ENCODE measurements around the gene CCND3.
"Not testable (repeated sequence)": the region's sequence is repeated elsewhere in the genome, so short reads cannot be mapped to it uniquely, and the experiment has no call there.

Gene CCND3

DNA sequence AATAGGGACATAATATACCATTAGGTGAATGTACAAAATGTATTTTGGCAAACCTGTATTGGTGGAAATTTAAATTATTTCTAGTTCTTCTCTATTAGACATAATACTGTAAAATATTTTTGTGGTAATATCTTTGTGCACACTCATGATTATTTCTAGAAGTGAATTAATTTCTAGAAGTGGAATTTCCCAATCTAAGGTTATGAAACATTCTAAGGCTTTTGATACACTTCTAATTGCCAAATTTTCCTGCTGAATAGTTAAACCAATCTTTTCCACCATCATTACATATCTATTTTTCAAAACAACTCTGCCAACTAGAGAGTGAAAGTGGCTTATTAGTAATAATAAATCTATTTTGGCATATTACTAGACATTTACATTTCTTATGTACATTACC is 1.8 kb upstream of the CCND3 start:
- no peak for DNase-seq

DNA sequence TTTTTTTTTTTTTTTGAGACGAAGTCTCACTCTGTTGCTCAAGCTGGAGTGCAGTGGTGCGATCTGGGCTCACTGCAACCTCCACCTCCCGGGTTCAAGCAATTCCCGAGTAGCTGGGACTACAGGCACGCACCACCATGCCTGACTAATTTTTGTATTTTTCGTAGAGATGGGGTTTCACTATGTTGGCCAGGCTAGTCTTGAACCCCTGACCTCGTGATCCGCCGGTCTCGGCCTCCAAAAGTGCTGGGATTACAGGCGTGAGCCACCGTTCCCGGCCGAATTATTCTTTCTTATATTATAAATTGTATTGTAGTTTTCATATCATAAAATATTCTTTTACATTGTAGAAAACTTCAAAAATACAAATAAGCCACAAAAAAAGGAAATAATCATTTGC is 1.3 kb upstream of the CCND3 start:
- DNase-seq: not testable (repeated sequence)

DNA sequence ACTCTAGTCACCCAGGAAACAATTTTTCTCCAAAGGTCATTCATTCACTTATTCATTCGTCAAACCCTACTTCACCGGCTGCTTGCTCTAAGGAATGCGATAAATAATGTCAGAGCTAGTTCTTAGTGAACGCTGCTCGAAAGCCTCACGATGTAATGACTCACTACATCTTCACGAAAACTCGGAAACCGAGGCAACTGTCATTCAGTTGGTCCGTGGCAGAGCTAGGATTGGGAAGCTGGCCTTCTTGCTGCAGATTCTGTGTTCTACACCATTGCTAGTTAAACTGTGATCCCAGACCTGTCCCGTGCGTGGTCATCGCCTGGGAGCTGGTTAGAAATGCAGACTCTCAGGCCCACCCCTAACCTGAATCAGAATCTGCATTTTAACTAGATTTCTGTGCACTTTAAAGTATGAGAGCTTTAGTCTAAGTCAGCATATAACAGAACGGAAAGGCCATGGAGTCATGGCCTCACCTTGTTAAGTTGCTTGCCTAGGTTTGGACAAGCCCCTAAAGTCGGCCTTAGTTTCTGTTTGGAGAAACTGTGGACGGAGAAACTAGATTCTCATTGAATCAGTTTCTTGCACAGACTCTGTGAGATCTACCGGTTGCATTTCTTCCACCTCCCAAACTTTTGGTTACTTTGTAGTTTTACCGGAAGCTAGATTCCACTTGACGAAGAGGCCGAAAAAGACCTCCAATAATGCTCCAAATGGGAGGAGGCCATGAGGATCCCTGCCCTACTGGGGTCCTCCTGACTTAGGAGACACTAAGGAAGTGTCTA is 651 bp upstream of the CCND3 start:
- no peak for DNase-seq

- DNase-seq: no peak
These were observed 789 bp downstream of the CCND3 start for GRCh38 chr6:41940759-41941279.

DNA sequence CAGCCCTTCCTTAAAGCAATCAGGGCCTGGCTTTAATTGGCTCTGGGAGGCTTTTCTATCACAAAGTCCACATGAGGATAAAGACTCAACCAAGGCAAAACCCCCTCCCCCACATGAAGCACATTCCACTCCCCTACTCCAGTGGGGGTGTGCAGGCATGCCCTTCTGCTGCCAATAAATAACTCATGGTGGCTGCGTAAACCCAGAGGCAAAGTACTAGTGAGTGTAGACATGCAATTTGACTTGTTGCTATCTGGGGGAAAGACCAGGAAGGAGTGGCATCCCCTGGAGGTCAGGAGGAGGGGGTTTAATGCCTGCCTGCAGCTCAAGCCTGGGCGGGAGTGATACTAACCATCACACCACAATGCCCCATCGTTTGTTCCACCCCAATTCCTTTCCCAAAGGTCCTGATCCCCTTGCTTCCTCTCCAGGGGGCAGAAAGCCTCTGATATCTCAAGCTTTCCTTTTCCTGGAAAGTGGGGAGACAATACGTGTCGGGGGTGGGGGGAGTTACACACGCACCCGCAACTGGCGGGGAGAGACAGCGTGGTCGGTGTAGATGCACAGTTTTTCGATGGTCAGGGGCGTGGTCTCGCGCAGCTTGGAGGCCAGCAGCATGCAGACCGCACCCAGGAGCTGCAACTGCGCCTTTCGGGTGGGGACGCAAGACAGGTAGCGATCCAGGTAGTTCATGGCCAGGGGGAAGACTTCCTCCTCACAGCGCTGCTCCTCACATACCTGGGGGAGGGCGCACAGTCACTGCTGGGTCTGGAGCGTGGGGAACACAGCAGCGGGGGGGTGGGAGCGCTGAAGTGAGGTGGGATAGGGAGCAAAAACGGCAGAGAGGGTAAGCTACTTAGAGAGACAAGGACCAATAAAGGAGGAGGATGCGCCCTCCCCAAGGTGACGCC is 1.5 kb downstream of the CCND3 start:
- DNase-seq: no peak

DNA sequence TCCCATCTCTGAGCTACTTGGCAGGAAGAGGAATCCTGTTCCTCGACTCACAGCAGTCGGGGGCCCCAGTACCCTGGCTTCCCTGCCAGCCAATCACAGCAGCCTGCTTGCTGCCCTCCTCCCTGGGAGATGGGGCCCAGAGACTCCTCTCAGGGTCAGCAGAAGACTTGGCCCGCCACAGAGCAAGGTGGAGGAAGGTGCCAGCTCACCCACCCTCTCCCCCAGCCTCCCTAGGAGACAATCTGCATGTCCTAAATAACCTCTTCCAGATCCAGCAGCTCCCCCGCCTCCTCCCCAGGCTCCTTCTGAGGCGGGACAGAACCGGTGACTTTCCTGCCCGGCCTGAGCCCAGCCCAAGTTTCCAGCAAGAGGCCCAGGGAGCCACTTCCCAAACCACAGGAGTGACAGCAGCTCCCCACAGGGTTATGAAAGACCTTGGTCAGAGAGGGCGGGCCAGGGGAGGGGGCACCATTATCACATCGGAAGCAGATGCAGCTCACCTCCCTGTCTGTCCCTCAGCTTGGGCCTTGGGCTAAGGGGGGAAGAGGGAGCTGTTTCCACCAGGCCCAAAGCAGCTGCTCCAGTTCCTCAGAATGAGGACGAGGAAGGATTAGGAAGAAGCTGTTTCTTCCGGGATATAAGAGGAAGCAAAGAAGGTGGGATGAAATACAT is 2.3 kb downstream of the CCND3 start:
- no peak for DNase-seq

- DNase-seq: no peak
These were observed 2.9 kb downstream of the CCND3 start for GRCh38 chr6:41938590-41939175.

DNA sequence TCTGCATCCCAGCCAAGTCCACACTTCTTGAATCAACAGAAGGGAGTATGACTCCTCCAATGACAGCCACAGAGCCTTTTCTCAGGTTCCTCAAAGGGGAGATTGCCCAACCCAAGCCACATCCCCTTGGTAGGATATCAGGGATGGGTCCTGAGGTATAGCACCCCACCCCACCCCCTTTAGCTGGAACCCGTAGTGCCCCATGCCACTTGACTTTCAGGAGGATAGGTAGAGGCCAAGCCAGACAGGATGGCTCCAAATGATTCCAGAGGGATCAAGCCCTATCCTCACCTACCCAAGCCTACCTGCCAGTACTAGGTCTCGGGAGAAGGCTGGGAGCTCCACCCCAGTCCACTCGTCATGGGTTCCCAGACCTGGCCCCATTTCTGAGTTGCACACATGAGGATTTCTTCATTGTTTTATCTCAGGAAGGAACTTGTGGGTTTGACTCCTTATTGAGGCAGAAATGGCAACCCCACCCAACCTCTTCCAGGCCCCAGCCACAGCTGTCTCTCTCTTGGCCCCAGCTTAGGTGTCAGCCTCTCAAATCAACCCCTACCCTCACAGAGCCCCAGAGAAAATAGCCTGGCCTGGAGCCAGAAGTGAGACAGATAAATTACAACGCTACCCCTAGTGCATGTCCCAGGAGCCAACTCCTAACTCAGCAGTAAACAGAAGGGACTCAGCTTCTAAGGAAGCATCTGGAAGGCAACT is 3.6 kb downstream of the CCND3 start:
- DNase-seq: no peak

DNA sequence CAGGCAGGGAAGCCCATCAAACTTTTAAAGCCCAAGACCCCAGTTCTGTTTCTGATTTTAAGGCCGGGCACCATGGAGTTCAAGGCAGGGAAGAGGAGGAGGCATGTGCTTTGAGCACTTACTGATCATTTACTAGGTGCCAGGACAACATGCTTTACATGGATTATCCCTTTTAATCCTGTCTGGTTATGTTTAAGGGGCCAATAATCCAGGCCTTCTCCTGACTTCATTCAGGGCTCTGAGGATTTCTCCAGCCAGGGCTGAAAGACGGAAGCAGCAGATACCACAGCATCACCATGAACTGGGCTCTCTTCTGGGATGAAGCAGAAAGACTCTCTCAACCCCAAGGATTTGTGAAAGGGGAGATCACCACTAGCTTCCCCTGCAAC is 4.1 kb downstream of the CCND3 start:
- DNase-seq: no peak

DNA sequence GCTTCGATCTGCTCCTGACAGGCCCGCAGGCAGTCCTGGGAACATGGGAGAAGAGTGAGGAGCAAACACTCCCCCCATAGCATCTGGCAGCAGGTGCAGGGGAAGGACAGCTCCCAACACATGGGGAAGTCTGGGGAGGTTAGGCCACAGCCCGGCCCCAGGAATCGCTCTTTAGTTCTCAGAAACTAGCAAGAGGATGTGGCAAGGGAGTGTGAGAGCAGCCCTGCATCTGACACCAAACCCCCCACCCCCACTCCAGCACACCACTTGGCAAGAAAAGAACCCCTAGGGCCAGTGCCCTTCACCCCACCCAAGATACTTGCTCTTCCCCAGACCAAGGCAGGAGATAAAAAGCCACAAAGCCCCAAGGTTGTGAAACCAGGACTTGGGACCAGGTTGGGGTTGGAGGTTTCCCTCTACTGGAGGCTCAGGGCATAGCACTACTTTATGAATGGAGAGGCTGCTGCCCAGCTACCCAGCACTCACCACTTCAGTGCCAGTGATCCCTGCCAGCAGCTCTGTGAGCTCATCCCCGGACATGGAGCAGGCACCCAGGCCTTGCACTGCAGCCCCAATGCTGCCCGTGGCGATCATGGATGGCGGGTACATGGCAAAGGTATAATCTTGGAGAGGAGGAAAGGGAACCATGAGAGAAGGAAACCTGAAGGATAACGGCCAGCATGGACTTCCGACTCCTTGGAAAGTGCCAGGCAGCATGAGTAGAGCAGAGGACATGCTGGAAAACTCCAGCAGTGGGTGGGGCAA is 5.4 kb downstream of the CCND3 start:
- DNase-seq: peak; percentile 31

DNA sequence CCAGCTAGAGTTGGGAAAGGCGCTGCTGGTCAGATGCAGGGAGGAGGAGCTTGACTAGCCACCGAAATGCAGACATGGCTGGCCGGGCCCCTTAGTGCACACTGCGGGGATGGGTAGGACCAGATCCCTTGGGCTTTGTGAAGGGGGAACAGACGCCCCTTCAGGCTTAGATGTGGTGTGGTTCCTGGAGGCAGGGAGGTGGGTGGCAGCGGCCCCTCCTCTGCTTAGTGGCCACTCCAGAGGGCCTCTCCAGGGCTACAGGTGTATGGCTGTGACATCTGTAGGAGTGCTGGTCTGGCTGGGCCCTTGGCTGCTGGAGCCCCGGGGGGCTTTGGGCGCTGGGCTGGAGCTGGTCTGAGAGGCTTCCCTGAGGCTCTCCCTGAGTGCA is 5.9 kb downstream of the CCND3 start:
- DNase-seq: no peak

GRCh38 chr6:41935193-41935574 is 6.4 kb downstream of the CCND3 start:
- no peak for DNase-seq

DNA sequence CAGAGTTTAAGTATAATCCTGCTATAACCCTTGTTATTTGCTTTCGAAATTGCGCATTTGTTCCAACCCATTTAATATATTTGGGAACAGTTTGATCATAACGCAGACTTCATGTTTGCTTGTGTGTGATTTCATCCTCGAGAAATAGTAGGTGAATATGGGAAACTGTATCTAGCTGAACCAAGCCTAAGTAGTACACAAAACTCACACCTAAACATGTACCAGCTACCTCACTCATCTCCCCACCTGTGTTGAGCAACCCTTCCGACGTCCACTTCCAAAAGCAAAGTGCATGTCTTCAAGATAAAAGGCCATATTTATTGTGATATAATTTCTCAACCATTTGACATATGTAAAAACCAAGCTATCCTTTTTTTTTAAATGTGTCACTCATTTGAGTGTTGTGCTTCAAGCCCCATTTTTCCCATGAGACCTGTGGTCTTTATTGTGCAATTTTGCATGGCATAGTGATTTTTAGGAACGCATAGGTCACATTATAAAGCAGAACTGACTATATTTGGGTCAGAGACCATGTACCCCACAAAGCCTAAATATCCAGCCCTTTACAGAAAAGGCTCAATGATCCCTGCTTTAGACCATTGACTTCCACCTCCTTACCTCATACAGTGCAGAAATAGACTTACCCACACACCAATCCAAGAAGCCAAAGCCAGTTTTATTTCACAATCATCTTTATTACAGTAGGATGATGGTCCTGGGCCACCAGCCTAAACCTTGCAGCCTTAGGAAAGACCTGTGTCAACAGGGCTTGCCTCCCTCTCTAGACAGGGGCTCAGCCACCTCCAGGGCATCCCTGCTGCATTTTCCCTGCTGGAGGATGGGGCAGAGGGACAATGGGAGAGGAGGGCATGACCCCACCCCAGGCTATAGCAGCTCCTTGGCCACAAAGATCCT is 7.1 kb downstream of the CCND3 start:
- no peak for DNase-seq

- no peak for DNase-seq
These were observed 9.2 kb downstream of the CCND3 start for GRCh38 chr6:41932378-41932777.

- DNase-seq: no peak
These were observed 9.8 kb downstream of the CCND3 start for GRCh38 chr6:41931792-41932191.

GRCh38 chr6:41929924-41930323 is 11.7 kb downstream of the CCND3 start:
- DNase-seq: no peak

GRCh38 chr6:41927253-41927652 is 14.4 kb downstream of the CCND3 start:
- no peak for DNase-seq

GRCh38 chr6:41922154-41922553 is 19.5 kb downstream of the CCND3 start:
- no peak for DNase-seq

DNA sequence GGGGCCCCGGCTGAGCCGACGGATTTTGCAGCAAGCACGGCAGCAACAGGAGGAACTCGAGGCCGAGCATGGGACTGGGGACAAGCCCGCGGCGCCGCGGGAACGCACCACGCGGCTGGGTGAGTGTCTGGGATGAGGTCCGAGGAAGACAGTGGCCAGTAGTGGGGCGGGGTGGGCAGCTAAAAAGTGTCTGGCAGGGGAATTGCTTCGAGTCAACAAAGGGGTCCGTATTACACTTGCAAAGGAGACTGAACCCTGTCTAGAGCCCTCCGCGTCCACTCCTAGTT is 20.0 kb downstream of the CCND3 start:
- DNase-seq: no peak

DNA sequence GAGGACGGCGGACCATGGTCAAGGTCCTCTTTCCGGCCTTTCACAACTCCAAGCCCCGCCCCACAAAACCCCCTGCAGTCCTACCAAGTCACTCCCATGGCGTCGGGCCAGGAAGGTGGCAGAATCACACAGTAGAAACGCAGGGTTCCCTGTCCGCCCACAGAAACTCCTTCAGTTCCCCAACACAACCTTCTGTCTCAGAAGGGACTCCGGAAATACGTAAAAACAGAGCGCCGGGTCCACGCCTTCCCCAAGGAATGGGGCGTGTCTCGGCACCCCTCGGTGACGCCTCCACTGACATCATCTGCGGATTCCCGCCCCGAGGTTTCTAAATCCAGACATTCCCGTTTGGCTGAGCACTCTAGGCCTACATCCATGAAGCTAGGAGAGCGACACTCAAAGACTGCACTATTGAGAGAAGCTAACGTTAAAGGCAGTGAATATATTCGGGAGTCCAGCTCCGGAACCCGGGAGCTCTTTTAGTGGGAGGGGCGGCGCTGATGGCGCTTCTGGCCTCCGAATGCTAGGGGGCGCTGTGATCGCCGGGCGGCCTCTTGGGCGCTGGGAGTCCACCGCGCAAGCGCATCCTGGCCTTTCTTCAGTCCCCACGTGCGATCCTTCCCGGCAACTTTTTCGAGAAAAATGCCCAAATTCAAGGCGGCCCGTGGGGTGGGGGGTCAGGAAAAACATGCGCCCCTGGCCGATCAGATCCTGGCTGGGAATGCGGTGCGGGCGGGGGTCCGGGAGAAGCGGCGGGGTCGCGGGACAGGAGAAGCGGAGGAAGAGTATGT is 20.5 kb downstream of the CCND3 start, which contains the start of the genes BYSL and MED20:
Gene BYSL, plus strand, starts transcription at position 579 of the 791 bp plus-strand sequence. Its CDS starts 64 bp downstream, at position 643.
Gene MED20, minus strand, starts transcription at position 219 of the 791 bp plus-strand sequence. Its CDS starts 121 bp downstream, at position 98.
- DNase-seq: peak; percentile 89
